Measurements from ENCODE around the gene VIT.

VIT gene

DNA sequence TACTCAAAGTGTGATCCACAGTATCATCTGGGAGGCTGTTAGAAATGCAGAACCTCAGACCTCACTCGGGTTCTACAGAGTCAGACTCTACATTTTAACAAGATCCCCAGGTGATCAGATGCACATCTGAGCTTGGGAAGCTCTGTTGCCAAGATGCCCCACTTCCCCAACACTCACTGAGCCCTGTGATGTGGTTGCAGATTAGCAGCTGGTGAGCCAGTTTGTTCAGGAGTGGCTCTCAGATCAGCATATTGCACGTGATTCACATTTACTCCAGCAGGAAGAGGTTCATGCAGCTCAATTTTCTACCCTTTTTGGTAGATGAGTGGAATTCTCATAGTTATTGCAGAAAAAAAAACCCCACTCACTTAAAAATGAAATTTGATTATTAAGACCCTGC, 96.4 kb downstream of the VIT start:
- TF ChIP-seq, protein P1, sequence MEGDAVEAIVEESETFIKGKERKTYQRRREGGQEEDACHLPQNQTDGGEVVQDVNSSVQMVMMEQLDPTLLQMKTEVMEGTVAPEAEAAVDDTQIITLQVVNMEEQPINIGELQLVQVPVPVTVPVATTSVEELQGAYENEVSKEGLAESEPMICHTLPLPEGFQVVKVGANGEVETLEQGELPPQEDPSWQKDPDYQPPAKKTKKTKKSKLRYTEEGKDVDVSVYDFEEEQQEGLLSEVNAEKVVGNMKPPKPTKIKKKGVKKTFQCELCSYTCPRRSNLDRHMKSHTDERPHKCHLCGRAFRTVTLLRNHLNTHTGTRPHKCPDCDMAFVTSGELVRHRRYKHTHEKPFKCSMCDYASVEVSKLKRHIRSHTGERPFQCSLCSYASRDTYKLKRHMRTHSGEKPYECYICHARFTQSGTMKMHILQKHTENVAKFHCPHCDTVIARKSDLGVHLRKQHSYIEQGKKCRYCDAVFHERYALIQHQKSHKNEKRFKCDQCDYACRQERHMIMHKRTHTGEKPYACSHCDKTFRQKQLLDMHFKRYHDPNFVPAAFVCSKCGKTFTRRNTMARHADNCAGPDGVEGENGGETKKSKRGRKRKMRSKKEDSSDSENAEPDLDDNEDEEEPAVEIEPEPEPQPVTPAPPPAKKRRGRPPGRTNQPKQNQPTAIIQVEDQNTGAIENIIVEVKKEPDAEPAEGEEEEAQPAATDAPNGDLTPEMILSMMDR (IDR thresholded peaks at IDR 0.05; ENCODE audit: insufficient read depth, low read length, poor library complexity, severe bottlenecking) = no peak
- TF ChIP-seq EZH2phosphoT487 (conservative IDR thresholded peaks at IDR 0.05; ENCODE audit: low read length) = no peak
- no peaks in the 10 kb centered on the region for H3K9me2 ChIP-seq (replicated peaks; ENCODE audit: insufficient read depth, low read length)
- H2AFZ ChIP-seq (ENCODE audit: low read depth, low read length, severe bottlenecking) = no peak overlapping the region
- H3K9ac ChIP-seq (ENCODE audit: low read length) = no peak overlapping the region
- H3K27ac ChIP-seq (ENCODE audit: low read depth, low read length) = no peak overlapping the region
- H3K9me3 ChIP-seq (ENCODE audit: insufficient read depth, low read length) = no peaks in the 10 kb centered on the region
- no peak overlapping the region for H3K4me2 ChIP-seq (ENCODE audit: low read depth, low read length, poor library complexity, severe bottlenecking)
- no peaks in the 10 kb centered on the region for H3K36me3 ChIP-seq (ENCODE audit: low read length)
- H4K20me1 ChIP-seq (ENCODE audit: low read depth, low read length) = no peaks in the 10 kb centered on the region
- H3K79me2 ChIP-seq (ENCODE audit: insufficient read depth, low read length) = no peaks in the 10 kb centered on the region
- no peak overlapping the region for H3K4me3 ChIP-seq (ENCODE audit: insufficient read depth, low read length, poor library complexity, severe bottlenecking)
- no peaks in the 10 kb centered on the region for H3K27me3 ChIP-seq (ENCODE audit: low read length)
- no peaks in the 10 kb centered on the region for H3F3A ChIP-seq (ENCODE audit: insufficient read depth)

DNA sequence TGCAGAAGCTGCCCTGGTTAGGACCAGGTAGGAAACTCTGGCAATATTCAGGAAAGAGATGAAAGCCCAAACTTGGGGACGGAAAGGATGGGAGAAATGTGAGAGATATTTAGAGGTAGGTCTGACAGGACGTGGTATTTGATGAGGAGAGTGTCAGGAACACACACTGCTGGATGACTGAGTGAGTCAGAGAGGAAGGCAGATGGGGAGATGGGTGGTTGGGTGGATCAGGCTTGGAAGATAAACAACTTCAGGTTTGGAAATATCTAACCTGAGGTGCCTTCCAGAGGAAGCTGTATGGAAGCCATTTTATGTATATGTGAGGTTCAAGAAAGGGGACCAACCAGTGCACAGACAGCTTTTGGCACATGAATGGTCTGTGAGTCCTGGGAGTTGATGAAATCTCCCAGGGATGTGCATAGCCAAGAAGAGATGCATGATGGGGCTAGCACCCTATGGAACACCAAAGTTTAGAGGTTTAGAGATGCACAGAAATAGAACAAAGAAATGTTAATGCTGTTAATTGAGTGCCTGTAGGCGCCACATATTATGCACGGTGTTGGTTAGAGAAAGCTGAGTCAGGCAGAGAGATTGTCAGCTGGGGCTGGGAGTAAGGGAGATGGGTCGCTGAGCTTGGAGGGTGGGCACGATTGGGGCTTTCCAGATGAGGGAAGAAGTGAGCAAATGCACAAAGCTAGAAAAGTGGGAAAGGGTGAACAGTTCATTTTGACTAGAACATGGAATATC, 101.0 kb downstream of the VIT start:
- H3K27ac ChIP-seq (ENCODE audit: low read depth, low read length) = no peak overlapping the region
- no peak overlapping the region for H3K4me3 ChIP-seq (ENCODE audit: insufficient read depth, low read length, poor library complexity, severe bottlenecking)
- no peaks in the 10 kb centered on the region for H4K20me1 ChIP-seq (ENCODE audit: low read depth, low read length)
- no peaks in the 10 kb centered on the region for H3K9me2 ChIP-seq (replicated peaks; ENCODE audit: insufficient read depth, low read length)
- no peaks in the 10 kb centered on the region for H3K36me3 ChIP-seq (ENCODE audit: low read length)
- H3K79me2 ChIP-seq (ENCODE audit: insufficient read depth, low read length) = no peaks in the 10 kb centered on the region
- TF ChIP-seq EZH2phosphoT487 (conservative IDR thresholded peaks at IDR 0.05; ENCODE audit: low read length) = no peak
- TF ChIP-seq, protein P1 (IDR thresholded peaks at IDR 0.05; ENCODE audit: insufficient read depth, low read length, poor library complexity, severe bottlenecking) = no peak
- no peaks in the 10 kb centered on the region for H3K9me3 ChIP-seq (ENCODE audit: insufficient read depth, low read length)
- H3F3A ChIP-seq (ENCODE audit: insufficient read depth) = no peaks in the 10 kb centered on the region
- no peak overlapping the region for H3K9ac ChIP-seq (ENCODE audit: low read length)
- H3K27me3 ChIP-seq (ENCODE audit: low read length) = no peaks in the 10 kb centered on the region
- no peak overlapping the region for H2AFZ ChIP-seq (ENCODE audit: low read depth, low read length, severe bottlenecking)
- no peak overlapping the region for H3K4me2 ChIP-seq (ENCODE audit: low read depth, low read length, poor library complexity, severe bottlenecking)

DNA sequence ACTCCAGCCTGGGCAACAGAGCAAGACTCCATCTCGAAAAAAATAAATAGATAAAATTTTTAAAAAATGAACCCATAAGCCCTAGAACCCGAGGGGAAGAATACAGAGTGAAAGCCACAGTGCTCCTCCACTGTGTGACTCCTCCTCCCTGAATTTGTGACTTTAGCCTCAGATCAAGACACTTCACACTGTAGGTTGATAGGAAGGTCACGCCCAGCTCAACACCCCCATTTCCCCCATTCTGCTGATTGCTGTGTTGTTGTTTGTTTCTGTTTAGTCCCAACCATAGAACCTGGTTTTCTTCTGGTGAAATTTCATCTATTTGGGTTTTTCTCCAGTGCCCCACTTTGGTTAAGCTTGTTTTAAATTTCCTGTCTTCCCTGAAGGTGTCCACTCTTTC, 102.2 kb downstream of the VIT start:
- Histone ChIP-seq H4K20me1 (ENCODE audit: low read depth, low read length) (no peaks in the 10 kb centered on the region), H3K9me3 (ENCODE audit: insufficient read depth, low read length) (no peaks in the 10 kb centered on the region), H3K27me3 (ENCODE audit: low read length) (no peaks in the 10 kb centered on the region), H3K9me2 (replicated peaks; ENCODE audit: insufficient read depth, low read length) (no peaks in the 10 kb centered on the region), H3K4me3 (ENCODE audit: insufficient read depth, low read length, poor library complexity, severe bottlenecking) (no peak overlapping the region), H3K36me3 (ENCODE audit: low read length) (no peaks in the 10 kb centered on the region), H3F3A (ENCODE audit: insufficient read depth) (no peaks in the 10 kb centered on the region), H3K79me2 (ENCODE audit: insufficient read depth, low read length) (no peaks in the 10 kb centered on the region), H2AFZ (ENCODE audit: low read depth, low read length, severe bottlenecking) (no peak overlapping the region), H3K4me2 (ENCODE audit: low read depth, low read length, poor library complexity, severe bottlenecking) (no peak overlapping the region), H3K27ac (ENCODE audit: low read depth, low read length) (no peak overlapping the region), H3K9ac (ENCODE audit: low read length) (no peak overlapping the region)
- no peak for TF ChIP-seq EZH2phosphoT487 (conservative IDR thresholded peaks at IDR 0.05; ENCODE audit: low read length)
- TF ChIP-seq, protein P1 (IDR thresholded peaks at IDR 0.05; ENCODE audit: insufficient read depth, low read length, poor library complexity, severe bottlenecking) = no peak

Measured in SU-DHL-6 (cell line).